SK-N-MC (cell line): ENCODE measurements around the gene CLHC1.
"Not testable (repeated sequence)": the region's sequence is repeated elsewhere in the genome, so short reads cannot be mapped to it uniquely, and the experiment has no call there.

Experiments used
- EZH2 ChIP-seq: fragments of 200-600 bp; sonication (generic); IDR thresholded peaks from one replicate; pipeline ENCODE4 v1.6.1; 2017; ENCODE audit warnings: antibody characterized with exemption
- FOXP2 ChIP-seq: optimal IDR thresholded peaks from 2 replicates; pipeline ENCODE3; 2011; ENCODE audit warnings: mild to moderate bottlenecking, moderate library complexity; ENCODE audit not compliant: insufficient read depth; ENCODE audit errors: extremely low read length, control extremely low read depth
- POLR2AphosphoS5 ChIP-seq: IDR thresholded peaks from 2 replicates; pipeline ENCODE4 v1.6.1; 2012; ENCODE audit warnings: mild to moderate bottlenecking, low read depth, low read length, borderline replicate concordance

DNA sequence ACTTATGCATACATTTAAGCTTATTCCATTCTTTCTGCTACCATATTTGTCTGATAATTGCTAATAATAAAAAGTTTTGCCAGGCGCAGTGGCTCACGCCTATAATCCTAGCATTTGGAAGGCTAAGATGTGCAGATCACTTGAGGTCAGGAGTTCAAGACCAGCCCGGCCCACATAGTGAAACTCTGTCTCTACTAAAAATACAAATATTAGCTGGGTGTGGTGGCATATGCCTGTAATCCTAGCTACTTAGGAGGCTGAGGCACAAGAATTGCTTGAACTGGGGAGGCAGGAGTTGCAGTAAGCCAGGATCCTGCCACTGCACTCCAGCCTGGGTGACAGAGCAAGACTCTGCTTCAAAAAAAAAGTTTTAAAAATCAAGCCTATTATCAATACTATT is 27.5 kb upstream of the CLHC1 start:
- not testable (repeated sequence) for TF ChIP-seq EZH2, POLR2AphosphoS5, FOXP2
